ENCODE data around the gene ITGB1BP1. TPM values are rescaled to one million over a fixed set of nuclear protein-coding genes. Genes with fewer than 3 reads are reported as not detected.

Gene ITGB1BP1
- total and polyA plus RNA-seq, 2 of the 13 experiments (the other 11 are each of a cell fraction or from before 2014, with no cell fraction given), result 106 to 108 TPM

DNA sequence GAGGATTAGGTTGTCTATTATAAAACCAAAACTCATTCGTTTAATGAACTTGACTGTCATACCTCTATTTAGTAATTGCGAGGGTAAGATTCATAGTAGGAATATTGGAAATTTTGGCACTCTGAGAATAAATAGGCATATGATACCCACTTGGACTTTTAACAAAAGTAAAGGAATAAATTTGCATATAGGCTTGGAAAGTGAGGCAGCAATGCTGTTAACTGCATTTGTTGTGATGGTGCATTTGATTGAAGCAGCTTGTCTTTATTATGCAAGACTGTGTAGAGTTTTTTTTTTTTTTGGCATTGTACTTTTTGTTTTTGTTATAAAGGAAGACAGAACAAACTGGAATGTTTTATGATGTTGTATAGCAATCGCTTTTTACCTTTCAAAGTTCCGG lies 18.9 kb downstream of the ITGB1BP1 start:
- Histone ChIP-seq H3K4me2 (ENCODE audit: low read depth, low read length) (no peak overlapping the region), H3K4me3 (replicated peaks in 1 of 3; ENCODE audit: insufficient read depth in 1 of 3, low read depth in 2 of 3, low read length in 3 of 3) (no peak overlapping the region), H2AFZ (ENCODE audit: low read length) (no peak overlapping the region), H3K27me3 (ENCODE audit: control insufficient read depth in 1 of 2, insufficient read depth in 2 of 2, low read length in 2 of 2) (no peaks in the 10 kb centered on the region), H4K20me1 (ENCODE audit: insufficient read depth, low read length) (no peaks in the 10 kb centered on the region), H3K4me1 (ENCODE audit: insufficient read depth, low read length) (peaks cover 11% of the 10 kb centered on the region; the same call in 1 of the 2 replicates), H3K79me2 (ENCODE audit: insufficient read depth, low read length) (no peaks in the 10 kb centered on the region), H3K27ac (ENCODE audit: extremely low read length, insufficient read depth, low read length) (no peak overlapping the region), H3K36me3 (replicated peaks in 1 of 2; ENCODE audit: control insufficient read depth in 1 of 2, insufficient read depth in 2 of 2, low read length in 2 of 2) (peaks cover 12% of the 10 kb centered on the region in 2 experiments), H3K9ac (ENCODE audit: insufficient read depth, low read depth, low read length) (no peak overlapping the region), H3K9me3 (ENCODE audit: low read length) (no peaks in the 10 kb centered on the region)
- ATAC-seq (no peak), DNase-seq (ENCODE audit: low spot score) (no peak), FAIRE-seq (no peak)
- TF ChIP-seq MTF1 (CRISPR knock-in tag; IDR thresholded peaks at IDR 0.05), result no peak
- no peak for TF ChIP-seq ZNF7 (CRISPR knock-in tag; IDR thresholded peaks at IDR 0.05)
- no peak for TF ChIP-seq ZNF678 (CRISPR knock-in tag; IDR thresholded peaks at IDR 0.05)
- no peak for TF ChIP-seq RFXANK (CRISPR knock-in tag; IDR thresholded peaks at IDR 0.05)
- no peak for TF ChIP-seq SAFB2 (CRISPR knock-in tag; IDR thresholded peaks at IDR 0.05; ENCODE audit: borderline replicate concordance, low read depth)
- TF ChIP-seq ZNF260 (CRISPR knock-in tag; IDR thresholded peaks at IDR 0.05; ENCODE audit: borderline replicate concordance, low read depth), result no peak
- no peak for TF ChIP-seq ZNF335 (CRISPR knock-in tag; IDR thresholded peaks at IDR 0.05)
- TF ChIP-seq, protein P1, sequence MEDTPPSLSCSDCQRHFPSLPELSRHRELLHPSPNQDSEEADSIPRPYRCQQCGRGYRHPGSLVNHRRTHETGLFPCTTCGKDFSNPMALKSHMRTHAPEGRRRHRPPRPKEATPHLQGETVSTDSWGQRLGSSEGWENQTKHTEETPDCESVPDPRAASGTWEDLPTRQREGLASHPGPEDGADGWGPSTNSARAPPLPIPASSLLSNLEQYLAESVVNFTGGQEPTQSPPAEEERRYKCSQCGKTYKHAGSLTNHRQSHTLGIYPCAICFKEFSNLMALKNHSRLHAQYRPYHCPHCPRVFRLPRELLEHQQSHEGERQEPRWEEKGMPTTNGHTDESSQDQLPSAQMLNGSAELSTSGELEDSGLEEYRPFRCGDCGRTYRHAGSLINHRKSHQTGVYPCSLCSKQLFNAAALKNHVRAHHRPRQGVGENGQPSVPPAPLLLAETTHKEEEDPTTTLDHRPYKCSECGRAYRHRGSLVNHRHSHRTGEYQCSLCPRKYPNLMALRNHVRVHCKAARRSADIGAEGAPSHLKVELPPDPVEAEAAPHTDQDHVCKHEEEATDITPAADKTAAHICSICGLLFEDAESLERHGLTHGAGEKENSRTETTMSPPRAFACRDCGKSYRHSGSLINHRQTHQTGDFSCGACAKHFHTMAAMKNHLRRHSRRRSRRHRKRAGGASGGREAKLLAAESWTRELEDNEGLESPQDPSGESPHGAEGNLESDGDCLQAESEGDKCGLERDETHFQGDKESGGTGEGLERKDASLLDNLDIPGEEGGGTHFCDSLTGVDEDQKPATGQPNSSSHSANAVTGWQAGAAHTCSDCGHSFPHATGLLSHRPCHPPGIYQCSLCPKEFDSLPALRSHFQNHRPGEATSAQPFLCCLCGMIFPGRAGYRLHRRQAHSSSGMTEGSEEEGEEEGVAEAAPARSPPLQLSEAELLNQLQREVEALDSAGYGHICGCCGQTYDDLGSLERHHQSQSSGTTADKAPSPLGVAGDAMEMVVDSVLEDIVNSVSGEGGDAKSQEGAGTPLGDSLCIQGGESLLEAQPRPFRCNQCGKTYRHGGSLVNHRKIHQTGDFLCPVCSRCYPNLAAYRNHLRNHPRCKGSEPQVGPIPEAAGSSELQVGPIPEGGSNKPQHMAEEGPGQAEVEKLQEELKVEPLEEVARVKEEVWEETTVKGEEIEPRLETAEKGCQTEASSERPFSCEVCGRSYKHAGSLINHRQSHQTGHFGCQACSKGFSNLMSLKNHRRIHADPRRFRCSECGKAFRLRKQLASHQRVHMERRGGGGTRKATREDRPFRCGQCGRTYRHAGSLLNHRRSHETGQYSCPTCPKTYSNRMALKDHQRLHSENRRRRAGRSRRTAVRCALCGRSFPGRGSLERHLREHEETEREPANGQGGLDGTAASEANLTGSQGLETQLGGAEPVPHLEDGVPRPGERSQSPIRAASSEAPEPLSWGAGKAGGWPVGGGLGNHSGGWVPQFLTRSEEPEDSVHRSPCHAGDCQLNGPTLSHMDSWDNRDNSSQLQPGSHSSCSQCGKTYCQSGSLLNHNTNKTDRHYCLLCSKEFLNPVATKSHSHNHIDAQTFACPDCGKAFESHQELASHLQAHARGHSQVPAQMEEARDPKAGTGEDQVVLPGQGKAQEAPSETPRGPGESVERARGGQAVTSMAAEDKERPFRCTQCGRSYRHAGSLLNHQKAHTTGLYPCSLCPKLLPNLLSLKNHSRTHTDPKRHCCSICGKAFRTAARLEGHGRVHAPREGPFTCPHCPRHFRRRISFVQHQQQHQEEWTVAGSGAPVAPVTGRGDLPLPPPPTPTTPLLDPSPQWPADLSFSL (CRISPR knock-in tag; IDR thresholded peaks at IDR 0.05), result no peak
- TF ChIP-seq AHR (CRISPR knock-in tag; IDR thresholded peaks at IDR 0.05), result no peak
- in situ Hi-C loops (cut with HindIII; ENCODE audit: extremely low pct_ligation_motif_present, low pct_unique_long_range_greater_than_20kb) (no loop called here), intact Hi-C loops (cut with micrococcal nuclease; ENCODE audit: unreplicated experiment) (no loop called here)
- WGBS (ENCODE audit: low lambda C conversion rate), result 95% methylated on average over 4 of the region's 4 CpGs
- no TSS peak for BruUV-seq (replicated peaks)
- CTCF ChIA-PET (ENCODE audit: low intra/inter-chr PET ratio, low total read pairs), result no interaction called here
- POLR2A ChIA-PET, result no interaction called here

All from HepG2 (cell line).